A172 (cell line): ENCODE measurements around the gene UNC13C. TPM values are rescaled to one million over a fixed set of nuclear protein-coding genes. Genes with fewer than 3 reads are reported as not detected.

Experiments used
- DNase-seq: peaks from one replicate; pipeline ENCODE4 v3.0.0-alpha.2; 2015; ENCODE audit warnings: low spot score
- total RNA-seq: library from RNA; depleted of rRNA; stranded (reverse); fragments of >200 nt; shearing (Covaris generic); gene quantifications from 2 replicates; pipeline ENCODE4 v1.2.3, GENCODE V29; 2014; rRNA removed

Gene UNC13C
- total RNA-seq, 1 experiment from 2014 or later = not detected

- no peak for DNase-seq
These were observed 666.6 kb downstream of the UNC13C start for GRCh38 chr15:54644796-54645195.

GRCh38 chr15:54659646-54660045 is 681.4 kb downstream of the UNC13C start:
- DNase-seq = no peak

GRCh38 chr15:54660356-54660755 is 682.1 kb downstream of the UNC13C start:
- no peak for DNase-seq

DNA sequence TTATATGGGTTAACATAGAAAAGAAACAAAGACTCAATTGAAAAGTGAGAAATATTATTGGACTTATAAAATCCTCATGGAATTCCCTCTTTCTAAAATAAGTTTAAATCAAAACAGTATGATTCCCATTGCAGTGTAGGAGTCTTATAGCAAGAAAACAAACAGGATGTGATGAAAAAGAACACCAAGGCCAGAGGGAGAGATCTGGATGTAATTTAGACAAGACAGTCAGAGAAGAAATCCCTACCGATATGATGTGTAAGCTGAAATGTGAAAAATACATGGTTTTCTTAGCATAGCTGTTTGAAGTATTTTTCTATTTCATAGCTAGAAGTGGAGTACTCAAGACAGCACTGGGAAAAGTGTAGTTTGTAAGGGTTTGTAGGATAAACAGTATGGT is 697.0 kb downstream of the UNC13C start:
- no peak for DNase-seq

GRCh38 chr15:54681584-54681983 is 703.3 kb downstream of the UNC13C start:
- DNase-seq = no peak

Other genes starting within 250 kb of the UNC13C start
- not detected in 2 replicates for gene WDR72, start 218.8 kb upstream of the UNC13C start, total RNA-seq